HepG2 (cell line): ENCODE results near the gene ATG7. TPM values are rescaled to one million over a fixed set of nuclear protein-coding genes. Genes with fewer than 3 reads are reported as not detected.

Source experiments
- ATAC-seq: fragments of 200-7000 bp; cut with Tn5 transposase; 3 replicates; pipeline ENCODE4 v1.9.1; 2020; ENCODE audit warnings: mild to moderate bottlenecking, moderate library complexity
- BruUV-seq: library from RNA; stranded (reverse); fragments of 400-500 nt; replicated peaks from 2 replicates; lab custom pipeline; 2021; lab: Mats Ljungman, UMichigan
- CTCF ChIA-PET: fragments of 300-600 bp; formaldehyde crosslinking; extraction: SDS; loops from one replicate; lab custom pipeline; 2021; ENCODE audit warnings: low total read pairs, inconsistent platforms, low intra/inter-chr PET ratio; lab: Yijun Ruan, JAX
- POLR2A ChIA-PET: fragments of 350-600 bp; sonication (Branson Sonifier 250); formaldehyde crosslinking; loops from one replicate; lab custom pipeline; 2020; ENCODE audit warnings: antibody characterized with exemption, inconsistent platforms; lab: Yijun Ruan, JAX
- DNase-seq: peaks from one replicate; pipeline ENCODE4 v3.0.0-alpha.2; 2015; ENCODE audit warnings: low spot score
- FAIRE-seq: peaks from 3 replicates; lab custom pipeline; 2011; peaks lifted over from hg19 to GRCh38; lab: Jason Lieb, UNC
- H2AFZ ChIP-seq: one replicate; pipeline ENCODE4 v1.6.1; 2011; ENCODE audit warnings: low read length, inconsistent platforms
- H3K27ac ChIP-seq: fragments of 300-600 bp; 3 replicates; pipeline ENCODE4 v1.8.0; 2011; ENCODE audit warnings: mixed run types, mild to moderate bottlenecking, mixed read lengths, low read length, inconsistent platforms; ENCODE audit not compliant: insufficient read depth; ENCODE audit errors: extremely low read length
- H3K27me3 ChIP-seq, 2 experiments: fragments of 200-600 bp in 1 of 2; 2 replicates in 1 of 2; 3 replicates in 1 of 2; pipeline versions ENCODE4 v1.6.0 to v1.8.0; 2011; ENCODE audit warnings: low read length in 2 of 2, mild to moderate bottlenecking in 2 of 2, moderate library complexity in 2 of 2, inconsistent platforms in 1 of 2; ENCODE audit not compliant: insufficient read depth in 2 of 2, control insufficient read depth in 1 of 2
- H3K36me3 ChIP-seq, 2 experiments: fragments of 200-600 bp in 1 of 2; replicated peaks in 1 of 2; 2 replicates in 1 of 2; 3 replicates in 1 of 2; pipeline versions ENCODE4 v1.5.1 to v1.8.0; 2011; ENCODE audit warnings: low read length in 2 of 2, inconsistent platforms in 1 of 2; ENCODE audit not compliant: insufficient read depth in 2 of 2, control insufficient read depth in 1 of 2
- H3K4me1 ChIP-seq: 2 replicates; pipeline ENCODE4 v1.5.1; 2012; ENCODE audit warnings: low read length, inconsistent platforms; ENCODE audit not compliant: insufficient read depth
- H3K4me2 ChIP-seq: 2 replicates; pipeline ENCODE4 v1.6.0; 2011; ENCODE audit warnings: low read depth, low read length, inconsistent platforms
- H3K4me3 ChIP-seq, 3 experiments: fragments of 200-600 bp in 1 of 3; sonication (generic), shearing (Covaris generic) in 1 of 3; replicated peaks in 1 of 3; 2 replicates each; pipeline ENCODE4 v1.5.1; 2011 to 2016; ENCODE audit warnings: low read length in 3 of 3, inconsistent platforms in 2 of 3, low read depth in 2 of 3, mild to moderate bottlenecking in 2 of 3, control low read depth in 1 of 3, mixed read lengths in 1 of 3; ENCODE audit not compliant: insufficient read depth in 1 of 3
- H3K79me2 ChIP-seq: one replicate; pipeline ENCODE4 v1.6.1; 2011; ENCODE audit warnings: low read length, inconsistent platforms; ENCODE audit not compliant: insufficient read depth
- H3K9ac ChIP-seq: 2 replicates; pipeline ENCODE4 v1.6.0; 2011; ENCODE audit warnings: mild to moderate bottlenecking, low read depth, low read length, inconsistent platforms; ENCODE audit not compliant: insufficient read depth
- H3K9me3 ChIP-seq: 2 replicates; pipeline ENCODE4 v1.5.1; 2012; ENCODE audit warnings: mild to moderate bottlenecking, low read length
- H4K20me1 ChIP-seq: 2 replicates; pipeline ENCODE4 v1.6.0; 2011; ENCODE audit warnings: inconsistent platforms, mild to moderate bottlenecking, low read length, moderate library complexity; ENCODE audit not compliant: insufficient read depth
- BRD4 ChIP-seq: sonication (generic); formaldehyde crosslinking; IDR thresholded peaks from 2 replicates; pipeline ENCODE4 v1.4.0; 2020; ENCODE audit warnings: missing genetic modification reagents
- HNRNPH1 ChIP-seq: fragments of 200-400 bp; formaldehyde crosslinking; optimal IDR thresholded peaks from 2 replicates; pipeline ENCODE3; 2017; ENCODE audit warnings: mild to moderate bottlenecking, low read depth, low read length
- ZNF224 ChIP-seq: sonication (generic); formaldehyde crosslinking; IDR thresholded peaks from 2 replicates; pipeline ENCODE4 v1.5.0; 2020; ENCODE audit warnings: mild to moderate bottlenecking, missing genetic modification reagents
- WGBS: methylation state at CpG from one replicate; pipeline ENCODE4 v1.1.6; 2017; ENCODE audit warnings: low lambda C conversion rate; 5-methylcytosine and 5-hydroxymethylcytosine counted together
- in situ Hi-C: cut with HindIII; loops from 2 replicates; pipeline ENCODE4 v1.10.0; 2017; ENCODE audit warnings: low pct_unique_long_range_greater_than_20kb; ENCODE audit not compliant: extremely low pct_ligation_motif_present
- intact Hi-C: fragments of 100-400 bp; cut with micrococcal nuclease; formaldehyde crosslinking; loops from one replicate; pipeline ENCODE4 v1.10.0; 2022; ENCODE audit not compliant: unreplicated experiment
- polyA plus RNA-seq, 8 experiments: library from polyadenylated mRNA; depleted of rRNA in 3 of 8; stranded (reverse) in 7 of 8; unstranded in 1 of 8; fragments of >200 nt; fragmentation: Illumina TruSeq in 4 of 8; extraction: Trizol in 4 of 8; gene quantifications; 2 replicates each; pipeline versions ENCODE4 v1.2.1 to v1.2.3, GENCODE V29; 2011 to 2016; ENCODE audit warnings: low read depth in 4 of 8, missing spikeins in 1 of 8, mixed read lengths in 1 of 8; ENCODE audit not compliant: insufficient read depth in 1 of 8
- total RNA-seq, 5 experiments: library from RNA; depleted of rRNA; stranded (reverse); fragments of >200 nt; fragmentation: Illumina TruSeq; extraction: Trizol; gene quantifications; 2 replicates each; pipeline ENCODE4 v1.2.3, GENCODE V29; 2016; ENCODE audit warnings: low read depth in 1 of 5
- TF ChIP-seq, protein P1 (sequence below): sonication (generic); formaldehyde crosslinking; IDR thresholded peaks from 2 replicates; pipeline ENCODE4 v1.4.0; 2020; ENCODE audit warnings: missing genetic modification reagents, borderline replicate concordance
- TF ChIP-seq, protein P2 (sequence below): sonication (generic); formaldehyde crosslinking; IDR thresholded peaks from 2 replicates; pipeline ENCODE4 v1.5.1; 2020; ENCODE audit warnings: missing genetic modification reagents, mild to moderate bottlenecking, borderline replicate concordance

ATG7 gene
- total and polyA plus RNA-seq, 2 of the 13 experiments (the other 11 are each of a cell fraction or from before 2014, with no cell fraction given) = 7.8 to 22.1 TPM

DNA sequence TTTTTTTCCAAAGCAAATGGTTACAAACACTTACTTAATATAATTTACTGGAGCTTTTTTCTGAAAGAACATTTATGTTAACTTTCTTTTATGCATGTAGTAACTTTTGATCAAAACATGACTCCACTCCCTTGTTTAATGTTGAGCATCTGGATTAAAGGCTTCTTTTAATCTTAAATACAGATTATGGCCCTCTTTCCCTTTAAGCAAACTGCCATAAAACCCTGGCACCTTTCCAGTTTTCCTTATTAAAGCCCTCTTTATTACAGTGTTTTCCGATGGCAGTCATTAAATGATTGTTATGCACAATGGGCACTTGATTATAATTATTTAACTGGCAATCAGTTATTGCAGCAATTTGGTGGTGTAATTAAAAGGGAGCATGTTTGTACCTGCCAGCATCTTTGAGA lies 204.5 kb downstream of the ATG7 start:
- peaks cover 16% of the 10 kb centered on the region for H3K4me1 ChIP-seq
- FAIRE-seq (no peak), ATAC-seq (no peak), DNase-seq (no peak)
- in situ Hi-C loops = no loop called here
- intact Hi-C loops = no loop called here
- no peak overlapping the region for H3K9ac ChIP-seq
- TF ChIP-seq HNRNPH1 (no peak), BRD4 (CRISPR knock-in tag) (no peak), ZNF224 (CRISPR knock-in tag) (no peak)
- TF ChIP-seq, protein P1, sequence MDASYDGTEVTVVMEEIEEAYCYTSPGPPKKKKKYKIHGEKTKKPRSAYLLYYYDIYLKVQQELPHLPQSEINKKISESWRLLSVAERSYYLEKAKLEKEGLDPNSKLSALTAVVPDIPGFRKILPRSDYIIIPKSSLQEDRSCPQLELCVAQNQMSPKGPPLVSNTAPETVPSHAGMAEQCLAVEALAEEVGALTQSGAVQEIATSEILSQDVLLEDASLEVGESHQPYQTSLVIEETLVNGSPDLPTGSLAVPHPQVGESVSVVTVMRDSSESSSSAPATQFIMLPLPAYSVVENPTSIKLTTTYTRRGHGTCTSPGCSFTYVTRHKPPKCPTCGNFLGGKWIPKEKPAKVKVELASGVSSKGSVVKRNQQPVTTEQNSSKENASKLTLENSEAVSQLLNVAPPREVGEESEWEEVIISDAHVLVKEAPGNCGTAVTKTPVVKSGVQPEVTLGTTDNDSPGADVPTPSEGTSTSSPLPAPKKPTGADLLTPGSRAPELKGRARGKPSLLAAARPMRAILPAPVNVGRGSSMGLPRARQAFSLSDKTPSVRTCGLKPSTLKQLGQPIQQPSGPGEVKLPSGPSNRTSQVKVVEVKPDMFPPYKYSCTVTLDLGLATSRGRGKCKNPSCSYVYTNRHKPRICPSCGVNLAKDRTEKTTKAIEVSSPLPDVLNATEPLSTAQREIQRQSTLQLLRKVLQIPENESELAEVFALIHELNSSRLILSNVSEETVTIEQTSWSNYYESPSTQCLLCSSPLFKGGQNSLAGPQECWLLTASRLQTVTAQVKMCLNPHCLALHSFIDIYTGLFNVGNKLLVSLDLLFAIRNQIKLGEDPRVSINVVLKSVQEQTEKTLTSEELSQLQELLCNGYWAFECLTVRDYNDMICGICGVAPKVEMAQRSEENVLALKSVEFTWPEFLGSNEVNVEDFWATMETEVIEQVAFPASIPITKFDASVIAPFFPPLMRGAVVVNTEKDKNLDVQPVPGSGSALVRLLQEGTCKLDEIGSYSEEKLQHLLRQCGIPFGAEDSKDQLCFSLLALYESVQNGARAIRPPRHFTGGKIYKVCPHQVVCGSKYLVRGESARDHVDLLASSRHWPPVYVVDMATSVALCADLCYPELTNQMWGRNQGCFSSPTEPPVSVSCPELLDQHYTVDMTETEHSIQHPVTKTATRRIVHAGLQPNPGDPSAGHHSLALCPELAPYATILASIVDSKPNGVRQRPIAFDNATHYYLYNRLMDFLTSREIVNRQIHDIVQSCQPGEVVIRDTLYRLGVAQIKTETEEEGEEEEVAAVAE = no peak
- TF ChIP-seq, protein P2, sequence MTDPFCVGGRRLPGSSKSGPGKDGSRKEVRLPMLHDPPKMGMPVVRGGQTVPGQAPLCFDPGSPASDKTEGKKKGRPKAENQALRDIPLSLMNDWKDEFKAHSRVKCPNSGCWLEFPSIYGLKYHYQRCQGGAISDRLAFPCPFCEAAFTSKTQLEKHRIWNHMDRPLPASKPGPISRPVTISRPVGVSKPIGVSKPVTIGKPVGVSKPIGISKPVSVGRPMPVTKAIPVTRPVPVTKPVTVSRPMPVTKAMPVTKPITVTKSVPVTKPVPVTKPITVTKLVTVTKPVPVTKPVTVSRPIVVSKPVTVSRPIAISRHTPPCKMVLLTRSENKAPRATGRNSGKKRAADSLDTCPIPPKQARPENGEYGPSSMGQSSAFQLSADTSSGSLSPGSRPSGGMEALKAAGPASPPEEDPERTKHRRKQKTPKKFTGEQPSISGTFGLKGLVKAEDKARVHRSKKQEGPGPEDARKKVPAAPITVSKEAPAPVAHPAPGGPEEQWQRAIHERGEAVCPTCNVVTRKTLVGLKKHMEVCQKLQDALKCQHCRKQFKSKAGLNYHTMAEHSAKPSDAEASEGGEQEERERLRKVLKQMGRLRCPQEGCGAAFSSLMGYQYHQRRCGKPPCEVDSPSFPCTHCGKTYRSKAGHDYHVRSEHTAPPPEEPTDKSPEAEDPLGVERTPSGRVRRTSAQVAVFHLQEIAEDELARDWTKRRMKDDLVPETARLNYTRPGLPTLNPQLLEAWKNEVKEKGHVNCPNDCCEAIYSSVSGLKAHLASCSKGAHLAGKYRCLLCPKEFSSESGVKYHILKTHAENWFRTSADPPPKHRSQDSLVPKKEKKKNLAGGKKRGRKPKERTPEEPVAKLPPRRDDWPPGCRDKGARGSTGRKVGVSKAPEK = no peak
- no peaks in the 10 kb centered on the region for H3K27me3 ChIP-seq
- H3K4me2 ChIP-seq = no peak overlapping the region
- no peaks in the 10 kb centered on the region for H3K36me3 ChIP-seq
- H2AFZ ChIP-seq = no peak overlapping the region
- no peak overlapping the region for H3K4me3 ChIP-seq
- H3K79me2 ChIP-seq = no peaks in the 10 kb centered on the region
- no peaks in the 10 kb centered on the region for H3K9me3 ChIP-seq
- BruUV-seq = no TSS peak
- H3K27ac ChIP-seq = no peak overlapping the region
- 97% methylated on average over 1 of the region's 1 CpG for WGBS
- no peaks in the 10 kb centered on the region for H4K20me1 ChIP-seq
- CTCF ChIA-PET = no interaction called here
- POLR2A ChIA-PET = no interaction called here
